HUDEP-2 (cell line): ENCODE measurements around the gene TMEM209.

Source experiments
- DNase-seq, 76 experiments: peaks; one replicate each; lab custom pipeline; 2025; ENCODE audit not compliant: unreplicated experiment in 76 of 76; lab: John Stamatoyannopoulos, UW

TMEM209 gene

GRCh38 chr7:130145424-130146100 lies 59.6 kb downstream of the TMEM209 start:
- DNase-seq, result no peak

GRCh38 chr7:130144312-130145171 lies 60.7 kb downstream of the TMEM209 start:
- no peak for DNase-seq

DNA sequence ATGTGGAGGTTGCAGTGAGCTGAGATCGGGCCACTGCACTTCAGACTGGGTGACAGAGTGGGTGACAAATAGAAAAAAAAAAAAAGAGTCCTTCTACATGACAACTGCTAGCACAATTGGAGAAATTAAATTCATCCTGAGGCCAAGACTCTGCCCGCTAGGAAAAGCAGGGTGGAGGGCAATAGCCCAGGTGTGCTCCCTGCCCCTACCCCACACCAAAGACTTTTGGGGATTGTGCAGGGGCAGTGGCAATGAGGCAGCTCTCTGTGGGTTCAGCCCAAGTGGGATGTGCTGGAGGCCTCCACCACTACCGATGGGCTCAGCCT lies 61.3 kb downstream of the TMEM209 start:
- DNase-seq, result no peak

- no peak for DNase-seq
Observed at GRCh38 chr7:130143334-130143732, 61.9 kb downstream of the TMEM209 start.

- DNase-seq, result no peak
Observed at GRCh38 chr7:130142654-130143333, 62.4 kb downstream of the TMEM209 start.

DNA sequence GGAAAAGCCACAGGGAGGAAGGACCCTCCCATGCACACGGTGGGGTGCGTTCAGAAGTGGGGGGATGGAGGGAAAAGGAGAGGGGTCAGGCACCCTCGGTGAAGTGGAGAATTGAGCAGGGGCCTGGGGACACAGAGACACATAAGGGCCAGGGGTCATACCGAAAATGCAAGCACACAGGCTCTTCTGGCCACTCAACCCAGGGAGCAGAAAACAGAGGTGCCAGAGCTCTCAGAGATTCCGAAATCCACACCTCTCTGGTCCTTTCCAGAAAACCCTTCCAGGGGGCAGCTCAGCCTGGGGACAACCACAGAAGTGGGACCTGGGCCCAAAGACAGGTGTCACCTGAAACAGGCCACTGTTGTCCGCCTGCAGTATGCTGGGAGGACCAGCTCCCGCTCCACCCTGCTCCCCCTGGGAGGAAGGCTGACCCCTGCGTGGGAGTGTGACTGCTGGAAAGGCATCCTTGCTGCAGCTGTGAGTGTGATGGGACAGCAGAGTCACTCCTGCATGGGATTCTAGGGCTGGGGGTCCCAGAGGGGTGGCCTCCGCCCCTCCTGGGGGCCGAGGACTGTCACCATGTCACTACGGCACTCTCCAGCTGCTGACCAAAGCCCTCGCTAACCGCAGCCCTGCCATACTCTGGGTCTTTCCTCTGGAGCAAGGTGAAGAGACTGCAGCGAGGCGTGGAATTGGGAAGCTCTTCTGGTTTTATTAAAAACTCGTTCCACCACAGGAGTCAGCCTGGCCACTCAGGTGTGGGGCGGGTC lies 63.1 kb downstream of the TMEM209 start:
- DNase-seq, result no peak

DNA sequence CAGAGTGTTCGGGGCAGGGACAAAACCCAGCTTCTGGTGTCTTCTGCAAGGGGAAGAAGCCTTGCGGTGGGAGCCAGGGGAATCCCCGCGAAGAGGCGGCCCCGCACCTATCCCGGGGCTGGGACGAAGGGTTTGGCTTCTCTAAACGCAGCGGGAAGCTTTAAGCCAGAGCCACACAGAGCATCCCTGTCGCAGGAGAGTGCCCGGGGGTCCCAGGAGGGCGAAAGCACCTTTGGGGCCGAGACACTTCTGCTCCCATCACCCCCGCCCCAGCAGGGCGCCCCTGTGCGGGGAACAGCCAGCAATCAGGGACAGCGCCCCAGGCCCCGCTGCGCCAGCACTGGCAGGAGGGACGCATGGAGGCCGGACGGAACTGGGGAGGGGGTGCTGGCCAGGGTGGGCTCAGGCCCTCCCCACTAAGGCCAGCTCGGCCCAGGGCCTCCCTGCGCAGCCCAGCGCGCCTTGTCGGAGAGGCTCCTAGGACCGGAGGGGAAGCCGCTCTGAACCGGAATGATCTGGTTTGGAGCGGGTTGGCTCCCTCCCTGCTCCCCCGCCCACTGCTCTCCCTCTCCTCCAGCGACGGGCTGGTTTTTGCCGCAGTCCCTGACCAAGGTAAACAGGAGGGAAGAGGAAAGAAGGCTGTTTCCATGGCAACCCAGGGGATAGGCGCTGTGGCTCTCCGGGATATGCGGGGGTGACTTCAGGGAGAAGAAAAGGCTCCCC lies 63.9 kb downstream of the TMEM209 start:
- DNase-seq, result peak in 3 of 76 experiments; percentile 3 to 12 (median 9)

GRCh38 chr7:130140551-130141160 lies 64.5 kb downstream of the TMEM209 start:
- DNase-seq, result no peak

DNA sequence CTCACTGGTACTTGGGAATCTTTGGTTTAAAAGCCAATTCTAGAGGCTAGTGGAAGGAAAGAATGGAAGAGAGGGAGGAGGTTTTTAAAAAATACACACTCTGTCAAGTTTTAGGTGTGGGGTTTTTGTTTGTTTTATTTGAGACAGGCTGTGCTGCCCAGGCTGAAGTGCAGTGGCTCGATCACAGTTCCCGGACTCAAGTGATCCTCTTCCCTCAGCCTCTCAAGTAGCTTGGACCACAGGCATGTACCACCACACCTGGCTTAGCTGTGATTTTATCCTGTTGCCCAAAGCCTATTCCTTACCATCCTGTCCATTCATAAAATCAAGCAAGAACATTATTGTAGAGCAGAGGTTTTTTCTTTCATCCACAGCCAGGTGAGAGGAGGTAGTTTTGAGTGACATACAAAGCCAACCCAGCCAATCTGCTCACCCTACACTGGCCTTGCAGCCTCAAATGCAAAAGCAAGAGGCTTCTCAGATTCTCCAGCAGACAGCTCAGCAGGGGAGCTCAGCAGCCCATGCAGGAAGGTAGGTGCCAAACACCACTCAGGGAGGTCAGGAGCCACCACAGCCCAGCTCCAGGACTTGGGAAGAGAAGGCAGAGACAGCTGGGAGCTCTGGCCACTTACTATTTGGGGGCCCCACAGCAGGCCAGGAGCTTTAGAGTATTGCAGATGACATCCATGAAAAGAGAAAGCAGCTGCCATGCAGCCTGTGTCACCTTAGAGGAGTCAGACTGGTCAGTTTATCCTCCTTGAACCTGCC lies 65.8 kb downstream of the TMEM209 start:
- DNase-seq, result no peak

GRCh38 chr7:130137207-130137606 lies 68.0 kb downstream of the TMEM209 start:
- no peak for DNase-seq

GRCh38 chr7:130136579-130137167 lies 68.5 kb downstream of the TMEM209 start:
- DNase-seq, result peak in 2 of 76 experiments; percentile 5 to 25

GRCh38 chr7:130135208-130136205 lies 69.7 kb downstream of the TMEM209 start:
- peak in 69 of 76 experiments; percentile 18 to 89 (median 61) for DNase-seq

- DNase-seq, result no peak
Observed at GRCh38 chr7:130134726-130135125, 70.5 kb downstream of the TMEM209 start.

DNA sequence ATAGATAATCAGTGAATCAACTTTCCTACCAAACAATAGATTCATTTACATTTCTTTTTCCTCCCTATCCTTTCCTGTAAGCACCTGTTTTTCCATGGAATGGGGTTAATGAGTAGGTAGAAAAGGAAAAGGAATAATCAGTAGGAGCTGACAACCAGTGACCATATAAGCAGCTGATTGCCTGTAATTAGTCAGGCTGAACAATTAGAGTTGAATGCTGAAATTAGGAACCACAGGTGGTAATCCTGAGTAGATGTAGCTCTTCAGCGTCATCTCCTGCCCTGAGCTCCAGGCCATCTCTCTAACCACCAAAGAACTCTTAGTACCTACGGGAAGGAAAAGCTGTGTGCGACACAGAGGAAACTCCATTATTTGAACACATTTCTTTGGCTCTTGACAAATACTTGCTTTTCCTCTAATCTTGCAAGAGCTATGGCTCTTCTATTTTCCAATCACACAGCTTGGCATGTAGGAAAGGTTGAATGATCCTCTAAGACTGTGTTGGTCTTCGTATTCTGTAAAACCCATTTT lies 71.0 kb downstream of the TMEM209 start:
- no peak for DNase-seq

DNA sequence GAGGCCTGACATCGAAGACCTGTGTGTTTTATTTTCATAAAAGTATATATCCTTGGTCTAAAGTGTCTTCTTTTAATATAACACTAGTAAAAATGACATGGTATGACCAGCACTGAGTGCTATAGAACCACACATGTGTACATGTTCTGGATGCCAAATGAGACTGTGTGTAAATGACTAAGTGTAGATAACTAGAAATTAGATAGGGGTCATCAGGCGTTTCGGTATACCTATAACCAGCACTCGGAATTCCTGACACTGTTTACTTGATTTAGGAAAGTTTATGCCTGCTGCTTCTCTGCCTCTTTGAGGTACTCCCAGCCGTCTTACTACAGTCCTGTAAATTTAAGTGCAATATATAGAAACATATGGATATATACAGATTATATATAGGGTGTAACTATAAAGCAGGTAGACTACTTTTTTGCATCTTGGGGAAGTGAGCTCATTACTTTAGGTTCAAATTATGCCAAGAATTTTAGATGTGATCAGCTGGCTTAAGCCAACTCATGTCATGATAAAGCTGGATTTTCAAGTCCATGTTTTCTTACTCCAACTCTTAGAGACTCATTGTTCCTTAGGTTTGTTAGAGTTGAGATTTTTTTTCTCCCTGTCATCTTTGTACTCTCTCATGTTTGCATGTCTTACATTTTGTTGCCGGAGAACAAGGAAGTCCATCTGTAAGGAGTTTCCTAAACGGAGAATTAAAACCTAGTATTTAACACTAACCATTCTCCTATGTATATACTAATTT lies 72.0 kb downstream of the TMEM209 start:
- no peak for DNase-seq
